Loucy (cell line): ENCODE results near the gene RBBP8.

Experiments
- CTCF ChIP-seq: fragments of 200-600 bp; sonication (generic); conservative IDR thresholded peaks from 2 replicates; pipeline ENCODE4 v1.5.1; 2014; ENCODE audit warnings: mild to moderate bottlenecking, antibody characterized with exemption, low read length
- EZH2phosphoT487 ChIP-seq: fragments of 200-600 bp; IDR thresholded peaks from 2 replicates; pipeline ENCODE4 v1.6.1; 2018; ENCODE audit warnings: antibody characterized with exemption, mild to moderate bottlenecking, moderate library complexity, borderline replicate concordance

GRCh38 chr18:23033056-23033455 lies 99.9 kb downstream of the RBBP8 start:
- TF ChIP-seq CTCF (no peak), EZH2phosphoT487 (no peak)
